ENCODE measurements around the gene WDR70.
"Not testable (repeated sequence)": the region's sequence is repeated elsewhere in the genome, so short reads cannot be mapped to it uniquely, and the experiment has no call there.

The WDR70 gene

DNA sequence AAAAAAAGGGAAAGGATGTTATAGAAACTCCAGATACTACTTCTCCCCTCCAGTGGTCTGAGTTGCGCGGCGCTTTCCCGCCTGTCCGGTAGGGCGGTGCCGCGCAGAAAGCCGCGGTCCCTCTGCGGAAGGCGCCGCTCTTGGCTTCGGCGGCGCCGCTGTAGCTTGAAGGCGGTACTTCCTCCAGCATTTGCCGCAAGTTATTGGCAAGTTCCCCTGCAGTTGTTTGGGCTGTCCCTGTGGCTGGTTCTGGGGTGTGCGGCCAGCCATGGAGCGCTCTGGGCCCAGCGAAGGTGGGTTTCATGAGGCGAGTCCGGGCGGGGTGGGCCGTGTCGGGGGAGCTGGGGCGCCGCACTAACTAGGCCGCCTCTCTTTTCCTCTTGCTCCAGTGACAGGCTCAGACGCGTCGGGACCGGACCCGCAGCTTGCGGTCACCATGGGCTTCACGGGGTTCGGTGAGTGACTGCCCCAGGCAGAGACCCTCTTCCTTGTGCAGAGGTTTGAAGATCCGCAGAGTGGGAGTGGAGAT is at the start of gene WDR70:
Gene WDR70 (plus strand): TSS at position 219 of the 529 bp plus-strand sequence. CDS start 50 bp downstream, at position 269.
- in situ Hi-C loops (cut with HindIII; ENCODE audit: low sequenced_read_pairs) = not testable (repeated sequence)

GRCh38 chr5:37334754-37335153 is 44.4 kb upstream of the WDR70 start:
- in situ Hi-C loops (cut with HindIII; ENCODE audit: low sequenced_read_pairs) = not testable (repeated sequence)

- in situ Hi-C loops (cut with HindIII; ENCODE audit: low sequenced_read_pairs) = not testable (repeated sequence)
Measured at GRCh38 chr5:37342741-37343140, 36.4 kb upstream of the WDR70 start.

- in situ Hi-C loops (cut with HindIII; ENCODE audit: low sequenced_read_pairs) = no loop called here
Measured at GRCh38 chr5:37355161-37355560, 24.0 kb upstream of the WDR70 start.

DNA sequence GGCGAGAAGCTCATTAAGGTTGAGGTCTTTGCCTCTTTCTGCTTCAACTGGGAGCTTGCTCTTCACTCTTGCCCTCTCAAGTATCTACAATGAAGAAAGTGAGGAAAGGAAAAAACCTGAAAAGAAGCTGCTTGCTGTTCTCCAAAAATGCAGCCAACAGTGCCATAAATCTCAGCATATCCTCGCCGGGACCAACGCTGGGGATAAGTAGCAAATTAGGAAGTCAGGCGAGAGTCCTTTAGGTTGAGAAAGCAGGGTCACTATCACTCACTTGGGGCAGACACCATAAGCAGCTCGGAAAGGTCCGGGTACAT is 8.6 kb upstream of the WDR70 start:
- in situ Hi-C loops (cut with HindIII; ENCODE audit: low sequenced_read_pairs) = no loop called here

GRCh38 chr5:37370864-37371726 is 8.0 kb upstream of the WDR70 start, which contains the start of gene NUP155:
Gene NUP155, minus strand, starts transcription at chr5:37371106. Its CDS starts 129 bp downstream, at chr5:37370977.
- in situ Hi-C loops (cut with HindIII; ENCODE audit: low sequenced_read_pairs) = no loop called here

DNA sequence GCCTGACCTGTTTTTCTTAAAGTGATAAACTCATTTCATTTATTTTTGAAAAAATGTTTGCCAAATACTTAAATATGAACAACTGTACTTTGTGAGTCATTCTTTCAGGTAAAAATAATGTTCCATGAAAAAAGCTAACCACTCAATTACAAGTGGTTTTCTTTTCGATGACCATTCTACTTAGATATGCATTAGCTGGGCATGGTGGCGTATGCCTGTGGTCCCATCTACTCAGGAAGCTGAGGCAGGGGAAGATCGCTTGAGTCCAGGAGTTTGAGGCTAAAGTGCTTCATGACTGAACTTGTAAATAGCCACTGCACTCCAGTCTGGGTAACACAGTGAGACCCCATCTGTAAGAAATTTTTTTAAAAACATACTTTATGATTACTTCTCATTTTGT is 4.0 kb upstream of the WDR70 start:
- in situ Hi-C loops (cut with HindIII; ENCODE audit: low sequenced_read_pairs) = no loop called here

- in situ Hi-C loops (cut with HindIII; ENCODE audit: low sequenced_read_pairs) = not testable (repeated sequence)
Measured at GRCh38 chr5:37378066-37378465, 1.1 kb upstream of the WDR70 start.

- in situ Hi-C loops (cut with HindIII; ENCODE audit: low sequenced_read_pairs) = no loop called here
Measured at GRCh38 chr5:37391591-37391990, 12.5 kb downstream of the WDR70 start.

DNA sequence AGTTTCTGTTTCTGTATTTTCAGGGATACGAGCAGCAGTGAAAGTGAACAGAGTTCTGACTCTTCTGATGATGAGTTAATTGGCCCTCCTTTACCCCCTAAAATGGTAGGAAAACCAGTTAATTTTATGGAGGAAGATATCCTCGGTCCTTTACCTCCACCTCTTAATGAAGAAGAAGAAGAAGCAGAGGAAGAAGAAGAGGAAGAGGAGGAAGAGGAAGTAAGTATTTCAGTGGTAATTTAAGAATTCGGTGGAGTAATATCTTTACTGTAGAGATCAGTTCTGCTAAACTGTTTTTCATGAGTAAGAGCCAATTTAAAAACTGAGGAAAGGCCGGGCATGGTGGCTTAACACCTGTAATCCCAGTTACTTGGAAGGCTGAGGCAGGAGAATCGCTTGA is 17.2 kb downstream of the WDR70 start:
- in situ Hi-C loops (cut with HindIII; ENCODE audit: low sequenced_read_pairs) = no loop called here

- in situ Hi-C loops (cut with HindIII; ENCODE audit: low sequenced_read_pairs) = loop anchor here (25.0 kb wide), 1 partner anchor 787 kb away; no protein-coding TSS in a partner anchor
Measured at GRCh38 chr5:37400501-37400900, 21.4 kb downstream of the WDR70 start.

GRCh38 chr5:37412515-37412914 is 33.4 kb downstream of the WDR70 start:
- in situ Hi-C loops (cut with HindIII; ENCODE audit: low sequenced_read_pairs) = loop anchor here (25.0 kb wide), 1 partner anchor 775 kb away; no protein-coding TSS in a partner anchor

DNA sequence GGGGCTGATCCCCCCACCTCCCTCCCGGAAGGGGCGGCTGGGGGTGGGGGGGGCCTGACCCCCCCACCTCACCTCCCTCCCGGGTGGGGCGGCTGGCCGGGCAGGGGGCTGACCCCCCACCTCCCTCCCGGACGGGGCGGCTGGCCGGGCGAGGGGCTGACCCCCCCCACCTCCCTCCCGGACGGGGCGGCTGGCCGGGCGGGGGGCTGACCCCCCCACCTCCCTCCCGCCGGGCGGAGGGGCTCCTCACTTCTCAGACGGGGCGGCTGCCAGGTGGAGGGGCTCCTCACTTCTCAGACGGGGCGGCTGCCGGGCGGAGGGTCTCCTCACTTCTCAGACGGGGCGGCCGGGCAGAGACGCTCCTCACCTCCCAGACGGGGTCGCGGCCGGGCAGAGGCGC is 36.3 kb downstream of the WDR70 start:
- in situ Hi-C loops (cut with HindIII; ENCODE audit: low sequenced_read_pairs) = loop anchor here (25.0 kb wide), 1 partner anchor 772 kb away; no protein-coding TSS in a partner anchor

DNA sequence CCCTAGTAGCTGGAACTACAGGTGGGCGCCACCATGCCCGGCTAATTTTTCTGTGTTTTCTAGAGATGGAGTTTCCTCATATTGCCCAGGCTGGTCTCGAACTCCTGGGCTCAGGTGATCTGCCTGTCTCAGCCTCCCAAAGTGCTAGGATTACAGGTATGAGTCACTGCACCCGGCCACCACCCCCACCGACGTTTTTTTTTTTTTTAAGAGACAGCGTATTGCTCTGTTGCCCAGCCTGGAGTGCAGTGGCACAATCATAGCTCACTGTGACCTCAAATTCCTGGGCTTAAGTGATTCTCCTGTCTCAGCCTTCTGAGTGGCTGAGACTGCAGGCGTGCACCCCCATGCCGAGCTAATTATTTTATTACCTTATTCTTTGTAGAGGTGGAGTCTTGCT is 38.2 kb downstream of the WDR70 start:
- in situ Hi-C loops (cut with HindIII; ENCODE audit: low sequenced_read_pairs) = loop anchor here (25.0 kb wide), 1 partner anchor 770 kb away; no protein-coding TSS in a partner anchor

DNA sequence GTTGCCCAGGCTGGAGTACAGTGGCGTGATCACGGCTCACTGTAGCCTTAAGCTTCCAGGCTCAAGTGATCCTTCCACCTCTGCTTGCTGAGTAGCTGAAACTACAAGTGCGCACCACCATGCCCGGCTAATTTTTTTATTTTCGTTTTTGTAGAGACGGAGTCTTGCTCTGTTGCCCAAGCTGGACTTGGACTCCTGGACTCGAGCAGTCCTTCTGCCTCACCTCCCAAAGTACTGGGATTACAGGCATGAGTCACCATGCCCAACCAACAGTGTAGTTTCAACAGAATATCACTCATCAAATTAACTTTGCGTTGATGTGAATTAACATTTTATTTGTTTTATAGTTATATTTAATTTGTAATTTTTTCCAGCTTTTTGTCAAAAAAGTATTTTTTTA is 45.3 kb downstream of the WDR70 start:
- in situ Hi-C loops (cut with HindIII; ENCODE audit: low sequenced_read_pairs) = loop anchor here (25.0 kb wide), 1 partner anchor 763 kb away; no protein-coding TSS in a partner anchor

GRCh38 chr5:37428044-37428443 is 48.9 kb downstream of the WDR70 start:
- in situ Hi-C loops (cut with HindIII; ENCODE audit: low sequenced_read_pairs) = no loop called here

DNA sequence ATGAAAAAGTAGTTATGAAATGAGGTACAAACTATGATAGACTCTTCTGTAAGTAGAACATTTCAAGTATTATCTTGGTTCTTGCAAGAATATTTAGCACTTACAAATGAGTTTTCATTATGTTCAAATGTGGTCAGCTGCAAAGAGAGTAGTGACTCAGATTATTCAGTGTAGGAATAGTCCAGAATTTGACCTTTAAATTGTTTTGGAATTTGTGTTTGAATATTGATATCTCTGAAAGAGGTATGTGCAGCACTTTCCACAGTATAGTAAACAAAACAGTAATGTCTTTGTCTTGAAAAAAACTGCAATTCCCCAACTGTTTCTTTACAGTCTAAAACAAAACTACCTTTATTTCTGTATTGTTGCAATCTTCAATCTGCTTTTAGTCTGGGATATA is 56.1 kb downstream of the WDR70 start:
- in situ Hi-C loops (cut with HindIII; ENCODE audit: low sequenced_read_pairs) = no loop called here

GRCh38 chr5:37436146-37436934 is 57.2 kb downstream of the WDR70 start:
- in situ Hi-C loops (cut with HindIII; ENCODE audit: low sequenced_read_pairs) = no loop called here

- in situ Hi-C loops (cut with HindIII; ENCODE audit: low sequenced_read_pairs) = no loop called here
Measured at GRCh38 chr5:37437711-37438110, 58.6 kb downstream of the WDR70 start.

- in situ Hi-C loops (cut with HindIII; ENCODE audit: low sequenced_read_pairs) = not testable (repeated sequence)
Measured at GRCh38 chr5:37445783-37446182, 66.7 kb downstream of the WDR70 start.

DNA sequence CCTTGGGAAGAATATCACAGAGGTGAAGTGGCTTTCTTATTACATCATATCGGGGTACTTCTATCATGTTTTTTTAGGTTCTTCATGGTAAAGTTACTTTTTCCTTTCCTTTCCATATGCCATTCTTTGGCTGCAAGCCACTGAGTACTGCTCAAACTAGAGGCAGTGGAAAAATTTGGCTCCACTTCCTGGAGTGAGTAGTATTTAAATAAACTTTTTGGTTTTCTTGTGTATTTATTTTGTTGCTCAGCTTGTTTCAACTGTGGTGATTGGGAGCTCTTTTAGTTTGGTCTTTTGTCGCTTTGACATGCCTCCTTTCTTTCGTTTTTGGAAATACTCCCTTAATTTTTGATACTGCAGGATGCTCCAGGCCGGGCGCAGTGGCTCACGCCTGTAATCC is 69.8 kb downstream of the WDR70 start:
- in situ Hi-C loops (cut with HindIII; ENCODE audit: low sequenced_read_pairs) = no loop called here

Measured in endothelial cell of hepatic sinusoid (primary cell).